ENCODE data around the gene PRRC2B. TPM values are rescaled to one million over a fixed set of nuclear protein-coding genes. Genes with fewer than 3 reads are reported as not detected.

The PRRC2B gene
- total and polyA plus RNA-seq, 2 of the 8 experiments (the other 6 are each of a cell fraction or from before 2014, with no cell fraction given): 37.3 to 249 TPM

DNA sequence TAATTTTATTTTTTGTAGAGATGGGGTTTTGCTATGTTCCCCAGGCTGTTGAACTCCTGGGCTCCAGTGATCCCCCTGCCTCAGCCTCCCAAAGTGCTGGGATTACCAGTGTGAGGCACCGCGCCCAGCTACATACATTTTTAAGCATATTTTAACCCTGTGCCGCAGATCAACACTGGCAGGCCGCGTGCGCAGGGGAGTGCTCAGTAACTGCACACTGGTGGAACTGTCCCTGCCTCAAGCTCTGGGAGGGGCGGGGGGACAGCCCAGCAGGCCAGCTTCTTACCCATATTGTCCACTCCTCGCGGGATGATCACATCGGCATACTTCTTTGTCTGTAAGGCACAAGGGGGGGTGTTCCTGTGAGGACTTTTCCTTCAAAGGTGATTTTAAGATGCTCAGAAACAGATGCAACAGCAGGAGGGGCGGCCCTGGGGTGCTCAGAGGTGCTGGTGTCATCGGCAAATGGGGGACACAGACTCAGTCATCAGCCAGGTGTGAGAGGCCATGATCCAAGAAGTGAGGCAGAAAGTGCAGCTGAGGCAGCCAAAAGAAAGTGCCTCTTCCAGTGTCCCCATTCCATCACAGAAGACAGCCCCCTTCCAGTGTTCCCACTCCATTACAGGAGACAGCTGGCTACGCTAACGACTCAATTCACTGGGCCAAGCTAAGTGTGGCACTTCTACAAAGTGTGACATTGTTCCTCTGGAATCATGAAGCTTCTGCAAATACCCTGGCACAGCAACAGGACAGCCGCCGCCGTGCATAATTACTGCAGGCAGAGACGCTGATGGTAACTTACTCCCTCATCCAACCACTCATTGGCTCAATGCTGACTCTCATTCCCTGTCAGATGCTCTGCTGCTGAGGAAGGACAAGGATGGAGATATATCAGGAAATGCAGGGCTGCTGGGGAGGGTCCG is 132.0 kb downstream of the PRRC2B start:
- Histone ChIP-seq H3K9me3 (ENCODE audit: insufficient read depth in 2 of 2, low read depth in 1 of 2, low read length in 1 of 2) (no peaks in the 10 kb centered on the region), H3K36me3 (ENCODE audit: control insufficient read depth in 2 of 4, insufficient read depth in 4 of 4, low read length in 3 of 4) (peaks cover 18 to 63% (median 43%) of the 10 kb centered on the region in 4 experiments; a peak in 7 of 8 replicates), H3K4me3 (ENCODE audit: extremely low read depth in 1 of 4, insufficient read depth in 2 of 4, low read depth in 3 of 4, low read length in 4 of 4) (no peak overlapping the region), H4K91ac (replicated peaks; ENCODE audit: insufficient read length, low read length) (no peak overlapping the region), H2BK20ac (ENCODE audit: low read length) (no peak overlapping the region), H2BK5ac (ENCODE audit: low read depth, low read length) (no peak overlapping the region), H2AFZ (ENCODE audit: low read length) (no peak overlapping the region), H3K4me2 (ENCODE audit: insufficient read depth in 1 of 2, low read depth in 2 of 2, low read length in 2 of 2) (no peak overlapping the region), H3K18ac (ENCODE audit: extremely low read depth, low read length) (no peak overlapping the region), H3K14ac (ENCODE audit: insufficient read length) (no peak overlapping the region), H4K20me1 (replicated peaks in 1 of 2; ENCODE audit: control insufficient read depth in 1 of 2, insufficient read depth in 2 of 2, low read length in 2 of 2) (peaks cover 5 to 9% of the 10 kb centered on the region in 2 experiments), H2BK12ac (ENCODE audit: low read depth, low read length) (no peak overlapping the region), H2AK5ac (ENCODE audit: low read depth, low read length) (no peak overlapping the region), H3K56ac (replicated peaks; ENCODE audit: insufficient read length, low read depth, low read length) (no peak overlapping the region), H2BK120ac (replicated peaks; ENCODE audit: low read depth, low read length) (no peak overlapping the region), H3K23ac (ENCODE audit: insufficient read length) (no peak overlapping the region), H3K4me1 (replicated peaks in 1 of 4; ENCODE audit: control insufficient read depth in 3 of 4, insufficient read depth in 4 of 4, low read length in 3 of 4) (peaks cover 0 to 6% (median 4%) of the 10 kb centered on the region in 4 experiments; a peak in 6 of 7 replicates), H3K4ac (replicated peaks; ENCODE audit: insufficient read length, low read depth, low read length) (no peak overlapping the region), H4K5ac (ENCODE audit: insufficient read length, low read depth, low read length) (no peak overlapping the region), H3K23me2 (ENCODE audit: low read depth, low read length) (peaks cover 5% of the 10 kb centered on the region; the same call in 1 of the 2 replicates), H3K27me3 (replicated peaks in 1 of 4; ENCODE audit: control insufficient read depth in 3 of 4, extremely low read depth in 1 of 4, insufficient read depth in 3 of 4, low read length in 3 of 4) (no peaks in the 10 kb centered on the region), H2BK15ac (ENCODE audit: low read length) (no peak overlapping the region), H3K79me2 (ENCODE audit: control insufficient read depth in 1 of 2, insufficient read depth in 2 of 2, low read length in 2 of 2) (peaks cover 0 to 6% of the 10 kb centered on the region in 2 experiments; a peak in 1 of 4 replicates), H3K9ac (replicated peaks in 1 of 4; ENCODE audit: extremely low read depth in 1 of 4, low read depth in 3 of 4, low read length in 3 of 4) (no peak overlapping the region), H3K79me1 (ENCODE audit: low read depth, low read length) (0 out of 2 replicates have a peak, but pooled peaks cover 4% of the 10 kb centered on the region), H4K8ac (ENCODE audit: extremely low read depth, insufficient read depth, low read length) (no peak overlapping the region), H3K27ac (ENCODE audit: low read depth, low read length) (no peak overlapping the region)
- WGBS, 2 experiments (ENCODE audit: extremely low coverage in 1 of 2, insufficient coverage in 1 of 2, insufficient read length in 1 of 2, insufficient replicate concordance in 2 of 2, low coverage in 1 of 2, low lambda C conversion rate in 2 of 2, missing lambda C conversion rate in 1 of 2): 90% methylated on average over 19 of the region's 19 CpGs; no CpG with 5 or more reads in 1 of the 2 experiments
- TF ChIP-seq CREB1 (IDR thresholded peaks at IDR 0.05) (no peak), SUZ12 (IDR thresholded peaks at IDR 0.05; ENCODE audit: low read length) (no peak), BCL11A (IDR thresholded peaks at IDR 0.05; ENCODE audit: low read depth in 2 of 2, low read length in 2 of 2) (no peak), SRF (IDR thresholded peaks at IDR 0.05; ENCODE audit: low read depth, low read length) (no peak), SP1 (IDR thresholded peaks at IDR 0.05; ENCODE audit: low read depth, low read length) (no peak), RNF2 (IDR thresholded peaks at IDR 0.05; ENCODE audit: borderline replicate concordance, low read depth, low read length, missing control alignments, poor library complexity, severe bottlenecking) (no peak)
- TF ChIP-seq, protein P1, sequence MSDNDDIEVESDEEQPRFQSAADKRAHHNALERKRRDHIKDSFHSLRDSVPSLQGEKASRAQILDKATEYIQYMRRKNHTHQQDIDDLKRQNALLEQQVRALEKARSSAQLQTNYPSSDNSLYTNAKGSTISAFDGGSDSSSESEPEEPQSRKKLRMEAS (IDR thresholded peaks at IDR 0.05): no peak
- CTCF ChIA-PET (ENCODE audit: partially characterized antibody): interaction anchor here (1.1 kb wide), 1 partner anchor 65 kb away, joined by 3 read pairs; no protein-coding TSS in a partner anchor
- DNase-seq (ENCODE audit: low read depth in 1 of 2, low spot score in 2 of 2): no peak
- POLR2A ChIA-PET (ENCODE audit: partially characterized antibody): interaction anchor here (0.6 to 5.0 kb wide), 9 partner anchors 7 to 173 kb away, joined by 3 to 22 read pairs (median 3); no protein-coding TSS in a partner anchor
- FAIRE-seq: no peak

Measured in H1 (cell line).